HCT116 (cell line): Measurements from ENCODE around the gene ACTN1. TPM values are rescaled to one million over a fixed set of nuclear protein-coding genes. Genes with fewer than 3 reads are reported as not detected.

ENCODE experiments used
- ATAC-seq: fragments of 200-7000 bp; cut with Tn5 transposase; 2 replicates; pipeline ENCODE4 v1.9.1; 2020; ENCODE audit warnings: mild to moderate bottlenecking, moderate library complexity
- BruUV-seq: library from RNA; stranded (reverse); fragments of 400-500 nt; replicated peaks from 2 replicates; lab custom pipeline; 2021; lab: Mats Ljungman, UMichigan
- CTCF ChIA-PET: fragments of 300-600 bp; sonication (Branson Sonifier 250); formaldehyde crosslinking; loops from one replicate; lab custom pipeline; 2021; ENCODE audit warnings: antibody characterized with exemption; lab: Charles Lee
- POLR2A ChIA-PET: fragments of 300-600, 350-600 bp; sonication (Branson Sonifier 250); formaldehyde crosslinking; loops from one replicate; lab custom pipeline; 2021; ENCODE audit warnings: antibody characterized with exemption; lab: Charles Lee
- RAD21 ChIA-PET, 2 experiments: fragments of 300-600 bp; sonication (Branson Sonifier 250); formaldehyde crosslinking; loops; one replicate each; lab custom pipeline; 2023; ENCODE audit warnings: low total read pairs in 2 of 2; ENCODE audit not compliant: uncharacterized antibody in 2 of 2, unreplicated experiment in 2 of 2, low non-redundant PET in 1 of 2; lab: Charles Lee
- DNase-seq: peaks from one replicate; pipeline ENCODE4 v3.0.0-alpha.2; 2010; ENCODE audit warnings: low read depth, low spot score
- H2AFZ ChIP-seq: fragments of 200-600 bp; shearing (Covaris generic), sonication (generic); 2 replicates; pipeline ENCODE4 v1.6.1; 2017; ENCODE audit warnings: low read depth, mixed run types, mixed read lengths, antibody characterized with exemption, low read length; ENCODE audit not compliant: poor library complexity, severe bottlenecking
- H3K27ac ChIP-seq: 2 replicates; pipeline ENCODE4 v1.5.1; 2012; ENCODE audit warnings: low read depth, low read length
- H3K27me3 ChIP-seq: fragments of 200-600 bp; sonication (generic); 2 replicates; pipeline ENCODE4 v1.6.1; 2016; ENCODE audit warnings: mixed run types, low read length, mixed read lengths; ENCODE audit not compliant: insufficient read depth
- H3K36me3 ChIP-seq, 2 experiments: fragments of 200-500 bp in 1 of 2; fragments of 200-600 bp in 1 of 2; sonication (Bioruptor generic) in 1 of 2; sonication (generic) in 1 of 2; 2 replicates each; pipeline versions ENCODE4 v1.5.1 to v1.6.1; 2014 to 2016; ENCODE audit warnings: low read length in 2 of 2, inconsistent platforms in 1 of 2, mixed read lengths in 1 of 2, mixed run types in 1 of 2; ENCODE audit not compliant: insufficient read depth in 2 of 2, control insufficient read depth in 1 of 2
- H3K4me1 ChIP-seq, 2 experiments: fragments of 200-600 bp in 1 of 2; sonication (generic) in 1 of 2; 2 replicates each; pipeline versions ENCODE4 v1.5.1 to v1.6.1; 2012 to 2017; ENCODE audit warnings: low read length in 2 of 2, inconsistent platforms in 1 of 2, mild to moderate bottlenecking in 1 of 2, mixed read lengths in 1 of 2, mixed run types in 1 of 2, moderate library complexity in 1 of 2; ENCODE audit not compliant: insufficient read depth in 2 of 2, control insufficient read depth in 1 of 2
- H3K4me2 ChIP-seq: fragments of 200-600 bp; sonication (generic); 2 replicates; pipeline ENCODE4 v1.6.1; 2017; ENCODE audit warnings: mixed run types, low read length, mixed read lengths
- H3K4me3 ChIP-seq, 2 experiments: fragments of 200-600 bp in 1 of 2; sonication (generic) in 1 of 2; replicated peaks in 1 of 2; 2 replicates each; pipeline ENCODE4 v1.5.1; 2011 to 2016; ENCODE audit warnings: low read length in 2 of 2, control low read depth in 1 of 2, low read depth in 1 of 2, mild to moderate bottlenecking in 1 of 2, mixed read lengths in 1 of 2, mixed run types in 1 of 2
- H3K79me2 ChIP-seq: fragments of 200-600 bp; sonication (generic); 2 replicates; pipeline ENCODE4 v1.6.1; 2017; ENCODE audit warnings: mild to moderate bottlenecking, mixed run types, low read length, moderate library complexity, mixed read lengths; ENCODE audit not compliant: insufficient read depth
- H3K9ac ChIP-seq: fragments of 200-600 bp; sonication (generic); 2 replicates; pipeline ENCODE4 v1.6.1; 2016; ENCODE audit warnings: low read length, mixed read lengths
- H3K9me2 ChIP-seq: fragments of 200-600 bp; sonication (generic), shearing (Covaris generic); 2 replicates; pipeline ENCODE4 v1.6.1; 2017; ENCODE audit warnings: mixed run types, mild to moderate bottlenecking, moderate library complexity; ENCODE audit not compliant: insufficient read depth
- H3K9me3 ChIP-seq, 2 experiments: fragments of 200-500 bp in 1 of 2; fragments of 200-600 bp in 1 of 2; sonication (Bioruptor generic) in 1 of 2; sonication (generic) in 1 of 2; 2 replicates each; pipeline ENCODE4 v1.6.1; 2014 to 2017; ENCODE audit warnings: low read length in 2 of 2, mixed read lengths in 2 of 2, inconsistent platforms in 1 of 2, low read depth in 1 of 2, mild to moderate bottlenecking in 1 of 2, mixed run types in 1 of 2, moderate library complexity in 1 of 2; ENCODE audit not compliant: control insufficient read depth in 1 of 2, insufficient read depth in 1 of 2
- H4K20me1 ChIP-seq: fragments of 200-600 bp; sonication (generic), shearing (Covaris generic); 2 replicates; pipeline ENCODE4 v1.6.1; 2017; ENCODE audit warnings: mixed run types, mild to moderate bottlenecking, moderate library complexity; ENCODE audit not compliant: insufficient read depth
- CEBPB ChIP-seq: IDR thresholded peaks from 2 replicates; pipeline ENCODE4 v1.6.1; 2012; ENCODE audit warnings: low read depth
- EGR1 ChIP-seq: IDR thresholded peaks from 2 replicates; pipeline ENCODE4 v1.6.1; 2012; ENCODE audit warnings: low read depth
- ELF1 ChIP-seq: IDR thresholded peaks from 2 replicates; pipeline ENCODE4 v1.6.1; 2012; ENCODE audit warnings: low read depth, borderline replicate concordance
- EZH2 ChIP-seq: fragments of 200-600 bp; sonication (generic); IDR thresholded peaks from 2 replicates; pipeline ENCODE4 v1.6.1; 2017; ENCODE audit warnings: antibody characterized with exemption, mixed run types
- EZH2phosphoT487 ChIP-seq: fragments of 200-600 bp; IDR thresholded peaks from 2 replicates; pipeline ENCODE4 v1.6.1; 2018; ENCODE audit warnings: antibody characterized with exemption, borderline replicate concordance
- FOSL1 ChIP-seq: IDR thresholded peaks from 2 replicates; pipeline ENCODE4 v1.6.1; 2012; ENCODE audit warnings: low read depth
- JUND ChIP-seq: IDR thresholded peaks from 2 replicates; pipeline ENCODE4 v1.6.1; 2012
- POLR2A ChIP-seq: IDR thresholded peaks from 2 replicates; pipeline ENCODE4 v1.7.0; 2011; ENCODE audit warnings: borderline replicate concordance; ENCODE audit not compliant: insufficient read depth, insufficient read length; ENCODE audit errors: extremely low read depth
- POLR2AphosphoS5 ChIP-seq: IDR thresholded peaks from 2 replicates; pipeline ENCODE4 v1.6.1; 2011; ENCODE audit warnings: mild to moderate bottlenecking, low read depth, low read length, moderate library complexity
- RAD21 ChIP-seq: IDR thresholded peaks from 2 replicates; pipeline ENCODE4 v1.6.1; 2012; ENCODE audit warnings: low read depth, mild to moderate bottlenecking
- REST ChIP-seq: IDR thresholded peaks from 2 replicates; pipeline ENCODE4 v1.6.1; 2012; ENCODE audit warnings: low read depth
- SIN3A ChIP-seq: IDR thresholded peaks from 2 replicates; pipeline ENCODE4 v1.6.1; 2012; ENCODE audit warnings: low read depth
- SP1 ChIP-seq: IDR thresholded peaks from 2 replicates; pipeline ENCODE4 v1.6.1; 2012; ENCODE audit warnings: low read depth
- SRF ChIP-seq: IDR thresholded peaks from 2 replicates; pipeline ENCODE4 v1.6.1; 2012; ENCODE audit warnings: low read depth
- TCF7L2 ChIP-seq: IDR thresholded peaks from 2 replicates; pipeline ENCODE4 v1.7.0; 2011; ENCODE audit warnings: borderline replicate concordance, inconsistent platforms; ENCODE audit not compliant: insufficient read depth, insufficient read length; ENCODE audit errors: extremely low read depth
- YY1 ChIP-seq: IDR thresholded peaks from 2 replicates; pipeline ENCODE4 v1.6.1; 2011; ENCODE audit warnings: low read length, low read depth, moderate library complexity, mild to moderate bottlenecking; ENCODE audit not compliant: insufficient replicate concordance; ENCODE audit errors: extremely low read depth
- ZBTB33 ChIP-seq: IDR thresholded peaks from 2 replicates; pipeline ENCODE4 v1.6.1; 2011; ENCODE audit warnings: mild to moderate bottlenecking, low read length, moderate library complexity; ENCODE audit not compliant: insufficient replicate concordance; ENCODE audit errors: extremely low read depth
- ZNF274 ChIP-seq: fragments of 200-500 bp; sonication (Bioruptor generic); IDR thresholded peaks from 2 replicates; pipeline ENCODE4 v1.6.1; 2014; ENCODE audit warnings: mild to moderate bottlenecking, low read depth, low read length, inconsistent platforms
- intact Hi-C: fragments of 100-400 bp; cut with micrococcal nuclease; formaldehyde crosslinking; loops from 2 replicates; pipeline ENCODE4 v1.10.0; 2022
- total RNA-seq: library from RNA; stranded (reverse); gene quantifications from one replicate; pipeline ENCODE4 v1.2.1, GENCODE V29; 2021; ENCODE audit not compliant: unreplicated experiment
- TF ChIP-seq, protein P1 (sequence below): IDR thresholded peaks from 2 replicates; pipeline ENCODE4 v1.6.1; 2012
- TF ChIP-seq, protein P2 (sequence below): IDR thresholded peaks from 2 replicates; pipeline ENCODE4 v1.6.1; 2012

ACTN1 gene
- total RNA-seq, 1 experiment from 2014 or later = 123 TPM

- H3K4me2 ChIP-seq = no peak overlapping the region
- CTCF ChIA-PET = no interaction called here
- H4K20me1 ChIP-seq = no peaks in the 10 kb centered on the region
- H3K4me1 ChIP-seq = peaks cover 13 to 19% of the 10 kb centered on the region in 2 experiments
- no peak for ATAC-seq
- no peaks in the 10 kb centered on the region for H3K36me3 ChIP-seq
- POLR2A ChIA-PET = no interaction called here
- DNase-seq = no peak
- no peaks in the 10 kb centered on the region for H3K27me3 ChIP-seq
- no peak overlapping the region for H2AFZ ChIP-seq
- no peaks in the 10 kb centered on the region for H3K9me2 ChIP-seq
- BruUV-seq = no TSS peak
- H3K27ac ChIP-seq = no peak overlapping the region
- no peaks in the 10 kb centered on the region for H3K9me3 ChIP-seq
- no peak overlapping the region for H3K4me3 ChIP-seq
- RAD21 ChIA-PET = no interaction called here
- H3K9ac ChIP-seq = no peak overlapping the region
- intact Hi-C loops = loop anchor here (5.0 kb wide), 1 partner anchor 91 kb away; no protein-coding TSS in a partner anchor
- H3K79me2 ChIP-seq = no peaks in the 10 kb centered on the region
- TF ChIP-seq ELF1 (no peak), EGR1 (no peak), ZNF274 (no peak), SP1 (no peak), TCF7L2 (no peak), EZH2 (no peak), SIN3A (no peak), POLR2A (no peak), RAD21 (no peak), POLR2AphosphoS5 (no peak), CEBPB (no peak), ZBTB33 (no peak), SRF (no peak), YY1 (no peak), FOSL1 (no peak), EZH2phosphoT487 (no peak), JUND (no peak), REST (no peak)
- TF ChIP-seq, protein P1, sequence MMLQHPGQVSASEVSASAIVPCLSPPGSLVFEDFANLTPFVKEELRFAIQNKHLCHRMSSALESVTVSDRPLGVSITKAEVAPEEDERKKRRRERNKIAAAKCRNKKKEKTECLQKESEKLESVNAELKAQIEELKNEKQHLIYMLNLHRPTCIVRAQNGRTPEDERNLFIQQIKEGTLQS = no peak
- TF ChIP-seq, protein P2, sequence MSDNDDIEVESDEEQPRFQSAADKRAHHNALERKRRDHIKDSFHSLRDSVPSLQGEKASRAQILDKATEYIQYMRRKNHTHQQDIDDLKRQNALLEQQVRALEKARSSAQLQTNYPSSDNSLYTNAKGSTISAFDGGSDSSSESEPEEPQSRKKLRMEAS = no peak
Measured at GRCh38 chr14:69003626-69004025, 24.5 kb upstream of the ACTN1 start.
